Measurements from ENCODE around the gene FOXP1. TPM values are rescaled to one million over a fixed set of nuclear protein-coding genes. Genes with fewer than 3 reads are reported as not detected.

Gene FOXP1
- polyA plus RNA-seq, 1 donor (not counting 4 experiments of a cell fraction or from before 2014, with no cell fraction given): 14.6 TPM

DNA sequence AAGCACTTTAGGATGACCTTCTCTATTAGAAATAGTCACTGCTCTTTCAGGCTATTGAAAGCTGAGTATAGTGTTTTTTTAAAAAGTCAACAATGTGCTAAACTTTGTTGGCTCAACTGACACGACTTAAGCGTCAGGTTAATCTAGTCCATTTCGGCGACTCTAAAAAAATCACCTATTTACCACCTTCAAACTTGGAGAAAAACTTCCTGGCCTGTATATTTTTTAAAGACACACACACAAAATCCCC, 517.8 kb downstream of the FOXP1 start:
- Histone ChIP-seq H3K4me1 (ENCODE audit: control insufficient read depth, extremely low read depth, insufficient read depth, low read length) (peaks cover 58% of the 10 kb centered on the region), H3K79me2 (ENCODE audit: control insufficient read depth, insufficient read depth, low read length) (peaks cover 39% of the 10 kb centered on the region), H3K36me3 (ENCODE audit: control insufficient read depth in 2 of 2, extremely low read depth in 1 of 2, insufficient read depth in 2 of 2, low read length in 2 of 2) (no peaks in the 10 kb centered on the region), H3K4me3 (ENCODE audit: control insufficient read depth in 2 of 3, extremely low read depth in 1 of 3, insufficient read depth in 2 of 3, low read depth in 1 of 3, low read length in 3 of 3) (peak overlapping the region; percentile 61 to 80 (median 72)), H3K9me1 (ENCODE audit: control insufficient read depth, extremely low read depth, insufficient read depth, low read length) (no peaks in the 10 kb centered on the region), H3K27me3 (ENCODE audit: control insufficient read depth, extremely low read depth, insufficient read depth, low read length) (no peaks in the 10 kb centered on the region), H3K27ac (ENCODE audit: control insufficient read depth, insufficient read depth, low read length) (peak overlapping the region; percentile 94), H3K4me2 (ENCODE audit: control insufficient read depth, extremely low read depth, insufficient read depth, low read depth, low read length) (peak overlapping the region; percentile 87), H4K20me1 (ENCODE audit: control insufficient read depth, extremely low read depth, insufficient read depth, low read length) (no peaks in the 10 kb centered on the region), H3K9me3 (ENCODE audit: control insufficient read depth, low read depth, low read length) (no peaks in the 10 kb centered on the region), H3K9ac (ENCODE audit: control insufficient read depth, extremely low read depth, insufficient read depth, low read length) (peak overlapping the region; percentile 93), H2AFZ (ENCODE audit: control insufficient read depth, low read length) (peak overlapping the region; percentile 84)
- dilution Hi-C loops (cut with MboI; ENCODE audit: extremely low pct_ligation_motif_present, low sequenced_read_pairs): no loop called here
- DNase-seq (ENCODE audit: low read depth, low spot score) (no peak), FAIRE-seq (no peak)
- TF ChIP-seq EZH2 (IDR thresholded peaks at IDR 0.05; ENCODE audit: low read length): no peak
- TF ChIP-seq, protein P1, sequence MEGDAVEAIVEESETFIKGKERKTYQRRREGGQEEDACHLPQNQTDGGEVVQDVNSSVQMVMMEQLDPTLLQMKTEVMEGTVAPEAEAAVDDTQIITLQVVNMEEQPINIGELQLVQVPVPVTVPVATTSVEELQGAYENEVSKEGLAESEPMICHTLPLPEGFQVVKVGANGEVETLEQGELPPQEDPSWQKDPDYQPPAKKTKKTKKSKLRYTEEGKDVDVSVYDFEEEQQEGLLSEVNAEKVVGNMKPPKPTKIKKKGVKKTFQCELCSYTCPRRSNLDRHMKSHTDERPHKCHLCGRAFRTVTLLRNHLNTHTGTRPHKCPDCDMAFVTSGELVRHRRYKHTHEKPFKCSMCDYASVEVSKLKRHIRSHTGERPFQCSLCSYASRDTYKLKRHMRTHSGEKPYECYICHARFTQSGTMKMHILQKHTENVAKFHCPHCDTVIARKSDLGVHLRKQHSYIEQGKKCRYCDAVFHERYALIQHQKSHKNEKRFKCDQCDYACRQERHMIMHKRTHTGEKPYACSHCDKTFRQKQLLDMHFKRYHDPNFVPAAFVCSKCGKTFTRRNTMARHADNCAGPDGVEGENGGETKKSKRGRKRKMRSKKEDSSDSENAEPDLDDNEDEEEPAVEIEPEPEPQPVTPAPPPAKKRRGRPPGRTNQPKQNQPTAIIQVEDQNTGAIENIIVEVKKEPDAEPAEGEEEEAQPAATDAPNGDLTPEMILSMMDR (optimal IDR thresholded peaks at IDR 0.05 in 1 of 3, IDR thresholded peaks at IDR 0.05 in 1 of 3, conservative IDR thresholded peaks at IDR 0.05 in 1 of 3; ENCODE audit: extremely low read depth in 1 of 3, insufficient read depth in 2 of 3, low read length in 3 of 3): no peak

GRCh38 chr3:71064956-71065763, 518.4 kb downstream of the FOXP1 start:
- Histone ChIP-seq H3K27ac (ENCODE audit: control insufficient read depth, insufficient read depth, low read length) (peak overlapping the region; percentile 94), H3K9me3 (ENCODE audit: control insufficient read depth, low read depth, low read length) (no peaks in the 10 kb centered on the region), H3K4me2 (ENCODE audit: control insufficient read depth, extremely low read depth, insufficient read depth, low read depth, low read length) (peak overlapping the region; percentile 87), H3K9me1 (ENCODE audit: control insufficient read depth, extremely low read depth, insufficient read depth, low read length) (no peaks in the 10 kb centered on the region), H3K27me3 (ENCODE audit: control insufficient read depth, extremely low read depth, insufficient read depth, low read length) (no peaks in the 10 kb centered on the region), H4K20me1 (ENCODE audit: control insufficient read depth, extremely low read depth, insufficient read depth, low read length) (no peaks in the 10 kb centered on the region), H3K79me2 (ENCODE audit: control insufficient read depth, insufficient read depth, low read length) (peaks cover 44% of the 10 kb centered on the region), H3K4me3 (ENCODE audit: control insufficient read depth in 2 of 3, extremely low read depth in 1 of 3, insufficient read depth in 2 of 3, low read depth in 1 of 3, low read length in 3 of 3) (peak overlapping the region; percentile 61 to 80 (median 72)), H3K36me3 (ENCODE audit: control insufficient read depth in 2 of 2, extremely low read depth in 1 of 2, insufficient read depth in 2 of 2, low read length in 2 of 2) (no peaks in the 10 kb centered on the region), H3K4me1 (ENCODE audit: control insufficient read depth, extremely low read depth, insufficient read depth, low read length) (peaks cover 62% of the 10 kb centered on the region), H3K9ac (ENCODE audit: control insufficient read depth, extremely low read depth, insufficient read depth, low read length) (peak overlapping the region; percentile 93), H2AFZ (ENCODE audit: control insufficient read depth, low read length) (peak overlapping the region; percentile 84)
- TF ChIP-seq, protein P1 (optimal IDR thresholded peaks at IDR 0.05 in 1 of 3, IDR thresholded peaks at IDR 0.05 in 1 of 3, conservative IDR thresholded peaks at IDR 0.05 in 1 of 3; ENCODE audit: extremely low read depth in 1 of 3, insufficient read depth in 2 of 3, low read length in 3 of 3): no peak
- no peak for TF ChIP-seq EZH2 (IDR thresholded peaks at IDR 0.05; ENCODE audit: low read length)
- no peak for FAIRE-seq
- dilution Hi-C loops (cut with MboI; ENCODE audit: extremely low pct_ligation_motif_present, low sequenced_read_pairs): no loop called here
- no peak for DNase-seq (ENCODE audit: low read depth, low spot score)

Data from keratinocyte (primary cell).